Astrocyte of the spinal cord (primary cell): ENCODE data around the gene TAF6.
"Not testable (repeated sequence)": the region's sequence is repeated elsewhere in the genome, so short reads cannot be mapped to it uniquely, and the experiment has no call there.

Experiments used
- DNase-seq: peaks from one replicate; pipeline ENCODE4 v3.0.0; 2011; ENCODE audit warnings: low read depth, low spot score
- H3K4me3 ChIP-seq: 2 replicates; pipeline ENCODE4 v1.5.1; 2011; ENCODE audit warnings: low read depth, mild to moderate bottlenecking, low read length, moderate library complexity
- CTCF ChIP-seq: IDR thresholded peaks from 2 replicates; pipeline ENCODE4 v1.5.1; 2012; ENCODE audit warnings: low read depth, mild to moderate bottlenecking, low read length, inconsistent platforms
- in situ Hi-C: cut with HindIII; loops from 2 replicates; pipeline ENCODE4 v1.10.0; 2017; ENCODE audit warnings: low sequenced_read_pairs

The TAF6 gene

GRCh38 chr7:100137851-100138760, 18.9 kb upstream of the TAF6 start:
- H3K4me3 ChIP-seq: no peak overlapping the region
- in situ Hi-C loops: no loop called here
- DNase-seq: no peak
- TF ChIP-seq CTCF: no peak

GRCh38 chr7:100132697-100133151, 13.6 kb upstream of the TAF6 start:
- peak; percentile 95 for TF ChIP-seq CTCF
- no peak overlapping the region for H3K4me3 ChIP-seq
- in situ Hi-C loops: no loop called here
- peak; percentile 55 for DNase-seq

DNA sequence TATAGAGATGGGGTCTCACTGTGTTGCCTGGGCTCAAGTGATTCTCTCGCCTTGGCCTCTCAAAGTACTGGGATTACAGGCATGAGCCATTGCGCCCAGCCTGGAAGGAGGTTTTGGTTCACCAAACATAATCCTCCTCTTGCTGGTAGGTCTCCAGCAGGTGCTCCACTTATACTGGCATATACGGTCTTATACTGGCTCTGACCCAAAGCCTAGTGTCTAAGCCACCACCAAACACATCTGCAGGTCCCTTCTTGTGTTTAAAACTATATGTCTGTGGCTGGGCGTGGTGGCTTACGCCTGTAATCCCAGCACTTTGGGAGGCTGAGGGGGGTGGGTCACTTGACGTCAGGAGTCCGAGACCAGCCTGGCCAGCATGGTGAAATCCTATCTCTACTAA, 13.0 kb upstream of the TAF6 start:
- no peak overlapping the region for H3K4me3 ChIP-seq
- TF ChIP-seq CTCF: no peak
- in situ Hi-C loops: no loop called here
- DNase-seq: no peak

GRCh38 chr7:100130608-100131453, 11.7 kb upstream of the TAF6 start:
- in situ Hi-C loops: no loop called here
- DNase-seq: peak; percentile 48
- H3K4me3 ChIP-seq: no peak overlapping the region
- peak; percentile 85 for TF ChIP-seq CTCF

DNA sequence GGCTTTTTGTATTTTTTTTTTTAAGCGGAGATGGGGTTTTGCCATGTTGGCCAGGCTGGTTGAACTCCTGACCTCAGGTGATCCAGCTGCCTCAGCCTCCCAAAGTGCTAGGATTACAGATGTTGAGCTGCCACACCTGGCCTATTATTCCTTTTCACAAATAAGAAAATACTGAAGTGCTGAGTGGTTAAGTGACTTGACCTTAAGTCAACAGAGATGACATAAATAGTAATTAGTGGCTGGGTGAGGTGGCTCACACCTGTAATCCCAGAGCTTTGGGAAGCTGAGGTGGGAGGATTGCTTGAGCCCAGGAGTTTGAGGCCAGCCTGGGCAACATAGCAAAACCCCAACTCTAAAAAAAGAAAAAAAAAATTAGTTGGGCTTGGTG, 11.1 kb upstream of the TAF6 start:
- DNase-seq, in situ Hi-C loops, H3K4me3 ChIP-seq: not testable (repeated sequence)

GRCh38 chr7:100128637-100128963, 9.4 kb upstream of the TAF6 start:
- in situ Hi-C loops: no loop called here
- no peak for TF ChIP-seq CTCF
- no peak for DNase-seq
- no peak overlapping the region for H3K4me3 ChIP-seq
